ENCODE measurements around the gene PLAU.

DNA sequence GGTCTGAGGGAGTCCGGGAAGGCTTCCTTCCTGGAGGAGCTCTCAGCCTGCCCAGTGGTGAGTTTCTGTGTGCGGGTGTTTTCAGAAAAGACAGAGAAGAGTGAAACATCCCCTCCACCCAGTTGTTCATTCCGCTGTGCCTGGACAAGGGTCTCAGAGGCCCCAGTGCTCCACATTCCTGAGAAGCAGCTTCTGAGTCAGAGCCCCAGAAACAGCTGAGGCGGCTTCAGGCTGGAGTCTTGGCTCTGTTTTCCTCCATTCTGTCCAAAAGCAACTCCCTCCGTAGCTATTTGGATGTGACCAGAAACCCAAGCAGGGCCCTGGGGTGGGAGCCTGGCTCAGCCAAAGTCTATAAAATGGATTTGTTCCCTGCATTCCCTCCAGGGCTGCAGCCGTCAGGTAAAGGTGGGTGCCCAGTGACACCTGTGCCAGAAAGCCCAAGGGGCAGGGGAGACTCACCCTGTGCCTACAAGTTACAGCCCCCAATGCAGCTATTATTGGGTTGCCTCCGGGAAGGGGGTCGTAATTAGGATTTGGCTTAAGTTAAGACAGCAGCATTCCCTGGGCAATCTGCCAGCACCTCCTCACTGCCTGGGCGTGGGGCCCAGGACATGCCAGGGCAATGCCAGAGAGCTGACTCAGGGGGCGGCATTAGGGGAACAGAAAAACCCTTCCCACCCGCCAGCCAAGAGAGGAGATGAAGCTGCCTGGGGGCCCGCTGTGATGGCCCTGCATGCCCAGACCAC, 23.5 kb upstream of the PLAU start:
- TF ChIP-seq, protein P1, sequence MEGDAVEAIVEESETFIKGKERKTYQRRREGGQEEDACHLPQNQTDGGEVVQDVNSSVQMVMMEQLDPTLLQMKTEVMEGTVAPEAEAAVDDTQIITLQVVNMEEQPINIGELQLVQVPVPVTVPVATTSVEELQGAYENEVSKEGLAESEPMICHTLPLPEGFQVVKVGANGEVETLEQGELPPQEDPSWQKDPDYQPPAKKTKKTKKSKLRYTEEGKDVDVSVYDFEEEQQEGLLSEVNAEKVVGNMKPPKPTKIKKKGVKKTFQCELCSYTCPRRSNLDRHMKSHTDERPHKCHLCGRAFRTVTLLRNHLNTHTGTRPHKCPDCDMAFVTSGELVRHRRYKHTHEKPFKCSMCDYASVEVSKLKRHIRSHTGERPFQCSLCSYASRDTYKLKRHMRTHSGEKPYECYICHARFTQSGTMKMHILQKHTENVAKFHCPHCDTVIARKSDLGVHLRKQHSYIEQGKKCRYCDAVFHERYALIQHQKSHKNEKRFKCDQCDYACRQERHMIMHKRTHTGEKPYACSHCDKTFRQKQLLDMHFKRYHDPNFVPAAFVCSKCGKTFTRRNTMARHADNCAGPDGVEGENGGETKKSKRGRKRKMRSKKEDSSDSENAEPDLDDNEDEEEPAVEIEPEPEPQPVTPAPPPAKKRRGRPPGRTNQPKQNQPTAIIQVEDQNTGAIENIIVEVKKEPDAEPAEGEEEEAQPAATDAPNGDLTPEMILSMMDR (IDR thresholded peaks at IDR 0.05) = no peak
- TF ChIP-seq POLR2A (IDR thresholded peaks at IDR 0.05) = no peak

Measured in testis (tissue), 2 donors.